GM19023 (cell line): ENCODE results near the gene KCNAB1.
"Not testable (repeated sequence)": the region's sequence is repeated elsewhere in the genome, so short reads cannot be mapped to it uniquely, and the experiment has no call there.

Experiments used
- ATAC-seq: cut with Tn5 transposase; IDR thresholded peaks from one replicate; pipeline ENCODE4 v1.9.1; 2021; ENCODE audit warnings: mild to moderate bottlenecking, moderate library complexity; ENCODE audit not compliant: unreplicated experiment

KCNAB1 gene

GRCh38 chr3:156554842-156555687 is 434.7 kb downstream of the KCNAB1 start, which contains the start of gene SSR3:
TSS of gene SSR3 (minus strand) at chr3:156555117. CDS start at chr3:156555089, 28 bp downstream.
- ATAC-seq: peak; percentile 99

- no peak for ATAC-seq
Observed at GRCh38 chr3:156558389-156558788, 438.0 kb downstream of the KCNAB1 start.

- no peak for ATAC-seq
Observed at GRCh38 chr3:156559321-156559720, 438.9 kb downstream of the KCNAB1 start.

GRCh38 chr3:156561533-156561932 is 441.2 kb downstream of the KCNAB1 start:
- peak; percentile 75 for ATAC-seq

GRCh38 chr3:156562486-156562885 is 442.1 kb downstream of the KCNAB1 start:
- not testable (repeated sequence) for ATAC-seq

GRCh38 chr3:156563900-156564682 is 443.7 kb downstream of the KCNAB1 start:
- no peak for ATAC-seq

- not testable (repeated sequence) for ATAC-seq
Observed at GRCh38 chr3:156569016-156569415, 448.6 kb downstream of the KCNAB1 start.

- not testable (repeated sequence) for ATAC-seq
Observed at GRCh38 chr3:156569881-156570280, 449.5 kb downstream of the KCNAB1 start.

- no peak for ATAC-seq
Observed at GRCh38 chr3:156575641-156576040, 455.3 kb downstream of the KCNAB1 start.

- no peak for ATAC-seq
Observed at GRCh38 chr3:156576051-156576450, 455.7 kb downstream of the KCNAB1 start.

GRCh38 chr3:156576651-156577348 is 456.4 kb downstream of the KCNAB1 start:
- ATAC-seq: no peak

GRCh38 chr3:156577736-156578135 is 457.4 kb downstream of the KCNAB1 start:
- ATAC-seq: no peak

GRCh38 chr3:156579427-156579851 is 459.1 kb downstream of the KCNAB1 start:
- ATAC-seq: no peak

GRCh38 chr3:156581033-156581432 is 460.7 kb downstream of the KCNAB1 start:
- no peak for ATAC-seq

GRCh38 chr3:156581954-156582353 is 461.6 kb downstream of the KCNAB1 start:
- ATAC-seq: no peak

- peak; percentile 86 for ATAC-seq
Observed at GRCh38 chr3:156582532-156583183, 462.3 kb downstream of the KCNAB1 start.

GRCh38 chr3:156583469-156583868 is 463.1 kb downstream of the KCNAB1 start:
- no peak for ATAC-seq

GRCh38 chr3:156586905-156587759 is 466.8 kb downstream of the KCNAB1 start:
- no peak for ATAC-seq

- no peak for ATAC-seq
Observed at GRCh38 chr3:156587760-156588069, 467.3 kb downstream of the KCNAB1 start.
